Nephron progenitor cell (in vitro differentiated cells): ENCODE measurements around the gene SPAG9.

Experiments used
- DNase-seq: peaks from one replicate; pipeline ENCODE4 v3.0.0; 2021
- H3K27ac Mint-ChIP-seq: 2 replicates; pipeline ENCODE4 v1.8.0; 2021; ENCODE audit warnings: mild to moderate bottlenecking, moderate library complexity, mixed read lengths
- H3K27me3 Mint-ChIP-seq: 2 replicates; pipeline ENCODE4 v1.8.0; 2021; ENCODE audit warnings: mild to moderate bottlenecking, low read depth, mixed read lengths; ENCODE audit not compliant: poor library complexity
- H3K36me3 Mint-ChIP-seq: 2 replicates; pipeline ENCODE4 v1.8.0; 2021; ENCODE audit warnings: low read depth, mixed read lengths
- H3K4me1 Mint-ChIP-seq: 2 replicates; pipeline ENCODE4 v1.8.0; 2021; ENCODE audit warnings: mixed read lengths
- H3K4me3 Mint-ChIP-seq: 2 replicates; pipeline ENCODE4 v1.8.0; 2021; ENCODE audit warnings: mild to moderate bottlenecking, moderate library complexity, mixed read lengths
- H3K9me3 Mint-ChIP-seq: 2 replicates; pipeline ENCODE4 v1.8.0; 2021; ENCODE audit warnings: mild to moderate bottlenecking, moderate library complexity, mixed read lengths
- CTCF ChIP-seq: fragments of 200-600 bp; sonication (generic); IDR thresholded peaks from 2 replicates; pipeline ENCODE4 v1.5.0; 2021; ENCODE audit warnings: antibody characterized with exemption

The SPAG9 gene

GRCh38 chr17:51016099-51016498 is 104.6 kb downstream of the SPAG9 start:
- Mint-ChIP-seq H3K9me3 (no peaks in the 10 kb centered on the region), H3K36me3 (peaks cover 27% of the 10 kb centered on the region), H3K27ac (peak overlapping the region; percentile 15), H3K4me3 (no peak overlapping the region), H3K27me3 (no peaks in the 10 kb centered on the region), H3K4me1 (peaks cover 17% of the 10 kb centered on the region)
- TF ChIP-seq CTCF, result no peak
- DNase-seq, result no peak

- DNase-seq, result no peak
- Mint-ChIP-seq H3K36me3 (peaks cover 24% of the 10 kb centered on the region), H3K27ac (peak overlapping the region; percentile 52), H3K27me3 (no peaks in the 10 kb centered on the region), H3K9me3 (no peaks in the 10 kb centered on the region), H3K4me1 (peaks cover 17% of the 10 kb centered on the region), H3K4me3 (no peak overlapping the region)
- TF ChIP-seq CTCF, result no peak
Measured at GRCh38 chr17:51015145-51015558, 105.5 kb downstream of the SPAG9 start.

- Mint-ChIP-seq H3K4me1 (peaks cover 17% of the 10 kb centered on the region), H3K36me3 (peaks cover 18% of the 10 kb centered on the region), H3K4me3 (no peak overlapping the region), H3K27me3 (no peaks in the 10 kb centered on the region), H3K27ac (no peak overlapping the region), H3K9me3 (no peaks in the 10 kb centered on the region)
- TF ChIP-seq CTCF, result no peak
- DNase-seq, result no peak
Measured at GRCh38 chr17:51014129-51014528, 106.5 kb downstream of the SPAG9 start.

GRCh38 chr17:51013322-51013721 is 107.3 kb downstream of the SPAG9 start:
- no peak for DNase-seq
- H3K9me3 Mint-ChIP-seq, result no peaks in the 10 kb centered on the region
- no peak for TF ChIP-seq CTCF
- H3K4me1 Mint-ChIP-seq, result peaks cover 17% of the 10 kb centered on the region
- no peak overlapping the region for H3K4me3 Mint-ChIP-seq
- H3K27ac Mint-ChIP-seq, result no peak overlapping the region
- H3K27me3 Mint-ChIP-seq, result peaks cover under 1% of the 10 kb centered on the region
- H3K36me3 Mint-ChIP-seq, result peaks cover 24% of the 10 kb centered on the region

GRCh38 chr17:51012538-51012937 is 108.1 kb downstream of the SPAG9 start:
- no peaks in the 10 kb centered on the region for H3K9me3 Mint-ChIP-seq
- peaks cover 24% of the 10 kb centered on the region for H3K36me3 Mint-ChIP-seq
- H3K27me3 Mint-ChIP-seq, result peaks cover 4% of the 10 kb centered on the region
- DNase-seq, result no peak
- peaks cover 17% of the 10 kb centered on the region for H3K4me1 Mint-ChIP-seq
- H3K27ac Mint-ChIP-seq, result no peak overlapping the region
- no peak for TF ChIP-seq CTCF
- H3K4me3 Mint-ChIP-seq, result no peak overlapping the region

- H3K4me3 Mint-ChIP-seq, result no peak overlapping the region
- peaks cover 30% of the 10 kb centered on the region for H3K36me3 Mint-ChIP-seq
- peaks cover 2% of the 10 kb centered on the region for H3K4me1 Mint-ChIP-seq
- no peaks in the 10 kb centered on the region for H3K9me3 Mint-ChIP-seq
- DNase-seq, result no peak
- peaks cover 4% of the 10 kb centered on the region for H3K27me3 Mint-ChIP-seq
- peak overlapping the region; percentile 49 for H3K27ac Mint-ChIP-seq
- TF ChIP-seq CTCF, result no peak
Measured at GRCh38 chr17:51010173-51010675, 110.4 kb downstream of the SPAG9 start.
